HEK293 (cell line): ENCODE results near the gene PDRG1.

Experiments used
- CTCF ChIA-PET: fragments of 350-600 bp; formaldehyde crosslinking; extraction: SDS; loops from one replicate; lab custom pipeline; 2021; ENCODE audit warnings: antibody characterized with exemption; lab: Yijun Ruan, JAX
- POLR2A ChIA-PET: fragments of 300-600 bp; formaldehyde crosslinking; extraction: SDS; loops from one replicate; lab custom pipeline; 2020; ENCODE audit warnings: antibody characterized with exemption, inconsistent platforms; lab: Yijun Ruan, JAX
- H3K27ac ChIP-seq: fragments of 200-500 bp; sonication (Bioruptor generic); 2 replicates; pipeline ENCODE4 v1.5.1; 2014; ENCODE audit warnings: low read depth, low read length, control low read depth, inconsistent platforms; ENCODE audit errors: extremely low read depth
- H3K36me3 ChIP-seq, 2 experiments: fragments of 200-500 bp in 1 of 2; sonication (Bioruptor generic) in 1 of 2; 1 replicate in 1 of 2; 2 replicates in 1 of 2; pipeline ENCODE4 v1.5.1; 2014 to 2017; ENCODE audit warnings: inconsistent platforms in 2 of 2, low read length in 2 of 2; ENCODE audit not compliant: control insufficient read depth in 2 of 2, insufficient read depth in 1 of 2
- H3K4me1 ChIP-seq: fragments of 200-500 bp; sonication (Bioruptor generic); 2 replicates; pipeline ENCODE4 v1.5.1; 2014; ENCODE audit warnings: mild to moderate bottlenecking, low read length, inconsistent platforms; ENCODE audit not compliant: control insufficient read depth, insufficient read depth
- H3K4me3 ChIP-seq: 2 replicates; pipeline ENCODE4 v1.5.1; 2011; ENCODE audit warnings: low read depth, mild to moderate bottlenecking, control low read depth, low read length, moderate library complexity
- H3K9me3 ChIP-seq: fragments of 200-500 bp; sonication (Bioruptor generic); 2 replicates; pipeline ENCODE4 v1.5.1; 2014; ENCODE audit warnings: low read depth, low read length, inconsistent platforms; ENCODE audit not compliant: control insufficient read depth, insufficient read depth
- GLIS2 ChIP-seq: fragments of 450-650 bp; formaldehyde crosslinking; IDR thresholded peaks from 2 replicates; pipeline ENCODE4 v1.5.1; 2016; ENCODE audit warnings: missing biosample characterization, missing genetic modification characterization
- HOXD13 ChIP-seq: sonication (generic); formaldehyde crosslinking; IDR thresholded peaks from 2 replicates; pipeline ENCODE4 v1.8.0; 2022; ENCODE audit warnings: missing genetic modification reagents, borderline replicate concordance
- KLF10 ChIP-seq: fragments of 450-650 bp; IDR thresholded peaks from 2 replicates; pipeline ENCODE4 v1.5.1; 2018; ENCODE audit warnings: missing biosample characterization, mild to moderate bottlenecking, missing genetic modification characterization
- KLF8 ChIP-seq: fragments of 450-650 bp; formaldehyde crosslinking; IDR thresholded peaks from 2 replicates; pipeline ENCODE4 v1.5.1; 2016; ENCODE audit warnings: missing biosample characterization, missing genetic modification characterization
- MYNN ChIP-seq: fragments of 450-650 bp; formaldehyde crosslinking; IDR thresholded peaks from 2 replicates; pipeline ENCODE4 v1.5.1; 2016; ENCODE audit warnings: missing biosample characterization, missing genetic modification characterization, borderline replicate concordance
- MZF1 ChIP-seq: fragments of 450-650 bp; formaldehyde crosslinking; IDR thresholded peaks from 2 replicates; pipeline ENCODE4 v1.5.1; 2017; ENCODE audit warnings: missing biosample characterization, missing genetic modification characterization, borderline replicate concordance
- SP2 ChIP-seq: fragments of 450-650 bp; formaldehyde crosslinking; IDR thresholded peaks from 2 replicates; pipeline ENCODE4 v1.5.1; 2016; ENCODE audit warnings: missing biosample characterization, missing genetic modification characterization
- ZBTB7A ChIP-seq: fragments of 450-650 bp; formaldehyde crosslinking; IDR thresholded peaks from 2 replicates; pipeline ENCODE4 v1.5.1; 2016; ENCODE audit warnings: low read depth, missing biosample characterization, missing genetic modification characterization
- ZFP69B ChIP-seq: fragments of 450-650 bp; formaldehyde crosslinking; IDR thresholded peaks from 2 replicates; pipeline ENCODE4 v1.5.1; 2016; ENCODE audit warnings: missing biosample characterization, missing genetic modification characterization
- ZNF112 ChIP-seq: fragments of 450-650 bp; formaldehyde crosslinking; IDR thresholded peaks from 2 replicates; pipeline ENCODE4 v1.5.0; 2017; ENCODE audit warnings: missing biosample characterization, missing genetic modification characterization
- ZNF138 ChIP-seq: fragments of 450-650 bp; formaldehyde crosslinking; IDR thresholded peaks from 2 replicates; pipeline ENCODE4 v1.5.1; 2016; ENCODE audit warnings: missing biosample characterization, missing genetic modification characterization, borderline replicate concordance
- ZNF2 ChIP-seq: fragments of 450-650 bp; formaldehyde crosslinking; IDR thresholded peaks from 2 replicates; pipeline ENCODE4 v1.5.1; 2016; ENCODE audit warnings: missing biosample characterization, missing genetic modification characterization
- ZNF23 ChIP-seq: fragments of 450-650 bp; formaldehyde crosslinking; IDR thresholded peaks from 2 replicates; pipeline ENCODE4 v1.5.1; 2016; ENCODE audit warnings: missing biosample characterization, missing genetic modification characterization, borderline replicate concordance
- ZNF239 ChIP-seq: fragments of 450-650 bp; formaldehyde crosslinking; IDR thresholded peaks from 2 replicates; pipeline ENCODE4 v1.5.1; 2016; ENCODE audit warnings: missing biosample characterization, missing genetic modification characterization
- ZNF248 ChIP-seq: fragments of 450-650 bp; formaldehyde crosslinking; IDR thresholded peaks from 2 replicates; pipeline ENCODE4 v1.5.1; 2017; ENCODE audit warnings: missing biosample characterization, missing genetic modification characterization
- ZNF324 ChIP-seq: fragments of 450-650 bp; formaldehyde crosslinking; IDR thresholded peaks from 2 replicates; pipeline ENCODE4 v1.5.1; 2016; ENCODE audit warnings: missing biosample characterization, missing genetic modification characterization
- ZNF335 ChIP-seq: fragments of 450-650 bp; formaldehyde crosslinking; conservative IDR thresholded peaks from 2 replicates; pipeline ENCODE4 v1.5.1; 2016; ENCODE audit warnings: missing biosample characterization, missing genetic modification characterization
- ZNF354C ChIP-seq: fragments of 450-650 bp; formaldehyde crosslinking; IDR thresholded peaks from 2 replicates; pipeline ENCODE4 v1.5.1; 2016; ENCODE audit warnings: missing biosample characterization, missing genetic modification characterization, low read depth, borderline replicate concordance
- ZNF473 ChIP-seq: fragments of 450-650 bp; formaldehyde crosslinking; IDR thresholded peaks from 2 replicates; pipeline ENCODE4 v1.5.1; 2017; ENCODE audit warnings: missing biosample characterization, missing genetic modification characterization
- ZNF501 ChIP-seq: fragments of 450-650 bp; formaldehyde crosslinking; IDR thresholded peaks from 2 replicates; pipeline ENCODE4 v1.5.1; 2016; ENCODE audit warnings: missing biosample characterization, missing genetic modification characterization
- ZNF510 ChIP-seq: fragments of 450-650 bp; formaldehyde crosslinking; IDR thresholded peaks from 2 replicates; pipeline ENCODE4 v1.5.1; 2018; ENCODE audit warnings: mild to moderate bottlenecking, missing genetic modification characterization, missing biosample characterization; ENCODE audit not compliant: insufficient replicate concordance
- ZNF529 ChIP-seq: fragments of 450-650 bp; formaldehyde crosslinking; IDR thresholded peaks from 2 replicates; pipeline ENCODE4 v1.5.1; 2017; ENCODE audit warnings: missing genetic modification characterization, missing biosample characterization; ENCODE audit not compliant: insufficient replicate concordance
- ZNF548 ChIP-seq: fragments of 450-650 bp; formaldehyde crosslinking; IDR thresholded peaks from 2 replicates; pipeline ENCODE4 v1.5.1; 2016; ENCODE audit warnings: missing biosample characterization, missing genetic modification characterization
- ZNF555 ChIP-seq: fragments of 450-650 bp; formaldehyde crosslinking; conservative IDR thresholded peaks from 2 replicates; pipeline ENCODE4 v1.5.1; 2017; ENCODE audit warnings: missing biosample characterization, mild to moderate bottlenecking, missing genetic modification characterization, inconsistent platforms
- ZNF621 ChIP-seq: fragments of 450-650 bp; formaldehyde crosslinking; IDR thresholded peaks from 2 replicates; pipeline ENCODE4 v1.5.1; 2017; ENCODE audit warnings: missing biosample characterization, missing genetic modification characterization
- ZNF629 ChIP-seq: fragments of 450-650 bp; formaldehyde crosslinking; IDR thresholded peaks from 2 replicates; pipeline ENCODE4 v1.5.1; 2017; ENCODE audit warnings: missing biosample characterization, missing genetic modification characterization
- ZNF660 ChIP-seq: fragments of 450-650 bp; IDR thresholded peaks from 2 replicates; pipeline ENCODE4 v1.5.1; 2018; ENCODE audit warnings: missing biosample characterization, mild to moderate bottlenecking, missing genetic modification characterization
- ZNF670 ChIP-seq: fragments of 450-650 bp; formaldehyde crosslinking; IDR thresholded peaks from 2 replicates; pipeline ENCODE4 v1.5.1; 2016; ENCODE audit warnings: missing biosample characterization, missing genetic modification characterization, low read depth
- ZNF707 ChIP-seq: fragments of 450-650 bp; formaldehyde crosslinking; IDR thresholded peaks from 2 replicates; pipeline ENCODE4 v1.5.1; 2016; ENCODE audit warnings: missing biosample characterization, missing genetic modification characterization
- TF ChIP-seq, protein P1 (sequence below): fragments of 450-650 bp; formaldehyde crosslinking; IDR thresholded peaks from 2 replicates; pipeline ENCODE4 v1.5.0; 2017; ENCODE audit warnings: missing biosample characterization, missing genetic modification characterization, borderline replicate concordance
- TF ChIP-seq, protein P2 (sequence below): fragments of 450-650 bp; formaldehyde crosslinking; IDR thresholded peaks from 2 replicates; pipeline ENCODE4 v1.5.1; 2017; ENCODE audit warnings: missing biosample characterization, mild to moderate bottlenecking, missing genetic modification characterization, moderate library complexity
- TF ChIP-seq, protein P3 (sequence below): fragments of 450-650 bp; formaldehyde crosslinking; IDR thresholded peaks from 2 replicates; pipeline ENCODE4 v1.5.1; 2017; ENCODE audit warnings: missing biosample characterization, missing genetic modification characterization

PDRG1 gene

DNA sequence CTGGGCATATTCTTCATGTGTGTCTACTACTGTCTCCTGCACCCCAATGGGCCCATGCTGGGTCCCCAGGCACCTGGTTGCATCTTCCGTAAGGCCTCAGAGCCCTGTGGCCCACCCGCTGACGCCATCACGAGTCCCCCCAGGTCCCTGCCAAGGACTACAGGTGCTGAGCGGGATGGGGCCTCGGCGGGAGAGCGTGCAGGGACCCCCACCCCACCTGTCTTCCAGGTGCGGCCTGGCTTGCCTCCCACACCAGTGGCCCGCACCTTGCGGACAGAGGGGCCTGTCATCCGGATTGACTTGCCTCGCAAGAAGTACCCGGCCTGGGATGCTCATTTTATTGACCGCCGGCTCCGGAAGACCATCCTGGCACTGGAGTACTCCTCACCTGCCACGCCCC lies 45.1 kb upstream of the PDRG1 start:
- no peaks in the 10 kb centered on the region for H3K36me3 ChIP-seq
- no peak overlapping the region for H3K27ac ChIP-seq
- ChIA-PET CTCF (no interaction called here), POLR2A (no interaction called here)
- H3K4me3 ChIP-seq, result no peak overlapping the region
- H3K4me1 ChIP-seq, result no peaks in the 10 kb centered on the region
- TF ChIP-seq ZNF621, result no peak
- no peaks in the 10 kb centered on the region for H3K9me3 ChIP-seq

DNA sequence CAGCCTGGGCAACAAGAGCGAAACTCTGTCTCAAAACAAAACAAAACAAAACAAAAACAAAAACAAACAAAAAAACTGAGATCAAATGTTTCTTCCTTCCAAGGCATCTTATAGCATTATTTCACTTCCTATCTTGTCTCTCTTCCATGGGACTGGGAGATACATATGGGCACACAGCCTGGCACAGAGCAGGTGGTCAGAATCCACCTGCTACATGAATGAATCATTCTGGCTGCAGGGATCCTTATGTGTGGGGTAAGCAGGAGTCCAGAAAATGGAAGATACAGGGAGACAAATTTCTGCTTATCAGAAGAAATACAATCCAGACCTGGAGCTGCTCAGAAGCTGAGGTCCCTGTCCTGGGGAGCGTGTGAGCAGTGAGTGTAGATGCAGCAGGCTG lies 40.2 kb upstream of the PDRG1 start:
- Histone ChIP-seq H3K4me1 (no peaks in the 10 kb centered on the region), H3K27ac (no peak overlapping the region), H3K4me3 (no peak overlapping the region), H3K36me3 (no peaks in the 10 kb centered on the region), H3K9me3 (no peaks in the 10 kb centered on the region)
- ChIA-PET CTCF (no interaction called here), POLR2A (no interaction called here)
- TF ChIP-seq ZNF707 (tag by site-specific recombination) (no peak), ZNF112 (tag by site-specific recombination) (no peak), ZNF555 (no peak), KLF10 (tag by site-specific recombination) (no peak), ZBTB7A (tag by site-specific recombination) (no peak), ZNF239 (tag by site-specific recombination) (no peak), ZNF548 (tag by site-specific recombination) (no peak), ZNF660 (no peak), ZNF324 (tag by site-specific recombination) (no peak), ZNF248 (tag by site-specific recombination) (no peak), GLIS2 (tag by site-specific recombination) (no peak), ZNF138 (tag by site-specific recombination) (no peak), ZNF629 (no peak), KLF8 (tag by site-specific recombination) (no peak), ZNF2 (tag by site-specific recombination) (no peak), ZNF335 (tag by site-specific recombination) (no peak)
- TF ChIP-seq, protein P1, sequence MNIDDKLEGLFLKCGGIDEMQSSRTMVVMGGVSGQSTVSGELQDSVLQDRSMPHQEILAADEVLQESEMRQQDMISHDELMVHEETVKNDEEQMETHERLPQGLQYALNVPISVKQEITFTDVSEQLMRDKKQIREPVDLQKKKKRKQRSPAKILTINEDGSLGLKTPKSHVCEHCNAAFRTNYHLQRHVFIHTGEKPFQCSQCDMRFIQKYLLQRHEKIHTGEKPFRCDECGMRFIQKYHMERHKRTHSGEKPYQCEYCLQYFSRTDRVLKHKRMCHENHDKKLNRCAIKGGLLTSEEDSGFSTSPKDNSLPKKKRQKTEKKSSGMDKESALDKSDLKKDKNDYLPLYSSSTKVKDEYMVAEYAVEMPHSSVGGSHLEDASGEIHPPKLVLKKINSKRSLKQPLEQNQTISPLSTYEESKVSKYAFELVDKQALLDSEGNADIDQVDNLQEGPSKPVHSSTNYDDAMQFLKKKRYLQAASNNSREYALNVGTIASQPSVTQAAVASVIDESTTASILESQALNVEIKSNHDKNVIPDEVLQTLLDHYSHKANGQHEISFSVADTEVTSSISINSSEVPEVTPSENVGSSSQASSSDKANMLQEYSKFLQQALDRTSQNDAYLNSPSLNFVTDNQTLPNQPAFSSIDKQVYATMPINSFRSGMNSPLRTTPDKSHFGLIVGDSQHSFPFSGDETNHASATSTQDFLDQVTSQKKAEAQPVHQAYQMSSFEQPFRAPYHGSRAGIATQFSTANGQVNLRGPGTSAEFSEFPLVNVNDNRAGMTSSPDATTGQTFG (tag by site-specific recombination), result no peak
- TF ChIP-seq, protein P2, sequence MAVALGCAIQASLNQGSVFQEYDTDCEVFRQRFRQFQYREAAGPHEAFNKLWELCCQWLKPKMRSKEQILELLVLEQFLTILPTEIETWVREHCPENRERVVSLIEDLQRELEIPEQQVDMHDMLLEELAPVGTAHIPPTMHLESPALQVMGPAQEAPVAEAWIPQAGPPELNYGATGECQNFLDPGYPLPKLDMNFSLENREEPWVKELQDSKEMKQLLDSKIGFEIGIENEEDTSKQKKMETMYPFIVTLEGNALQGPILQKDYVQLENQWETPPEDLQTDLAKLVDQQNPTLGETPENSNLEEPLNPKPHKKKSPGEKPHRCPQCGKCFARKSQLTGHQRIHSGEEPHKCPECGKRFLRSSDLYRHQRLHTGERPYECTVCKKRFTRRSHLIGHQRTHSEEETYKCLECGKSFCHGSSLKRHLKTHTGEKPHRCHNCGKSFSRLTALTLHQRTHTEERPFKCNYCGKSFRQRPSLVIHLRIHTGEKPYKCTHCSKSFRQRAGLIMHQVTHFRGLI (tag by site-specific recombination), result no peak

DNA sequence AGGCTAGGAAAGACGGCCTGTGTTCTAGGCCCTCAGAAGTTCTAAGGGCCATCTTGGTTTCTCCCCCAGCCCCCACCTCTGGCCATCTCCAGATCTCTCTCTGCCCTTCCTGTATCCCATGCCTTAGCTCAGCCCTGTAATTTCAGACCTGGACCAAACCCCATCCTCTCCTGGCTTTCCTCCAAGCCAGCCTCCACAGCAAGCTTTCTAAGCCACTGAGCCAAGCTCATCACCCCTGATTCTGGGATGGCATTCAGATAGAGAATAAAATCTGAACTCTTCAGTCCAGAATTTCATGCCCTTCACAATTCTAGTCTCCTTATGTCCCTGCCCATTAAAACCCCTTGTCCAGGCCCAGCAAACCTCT lies 39.5 kb upstream of the PDRG1 start:
- POLR2A ChIA-PET, result no interaction called here
- no peaks in the 10 kb centered on the region for H3K36me3 ChIP-seq
- H3K4me1 ChIP-seq, result no peaks in the 10 kb centered on the region
- CTCF ChIA-PET, result no interaction called here
- no peak overlapping the region for H3K4me3 ChIP-seq
- no peaks in the 10 kb centered on the region for H3K9me3 ChIP-seq
- H3K27ac ChIP-seq, result no peak overlapping the region
- TF ChIP-seq ZFP69B (tag by site-specific recombination) (no peak), ZNF354C (tag by site-specific recombination) (no peak), HOXD13 (no peak), SP2 (tag by site-specific recombination) (no peak), ZNF529 (tag by site-specific recombination) (no peak), MZF1 (tag by site-specific recombination) (no peak), ZNF510 (tag by site-specific recombination) (no peak), ZNF501 (tag by site-specific recombination) (no peak), ZNF670 (tag by site-specific recombination) (no peak), MYNN (tag by site-specific recombination) (no peak), ZNF473 (tag by site-specific recombination) (no peak), ZNF23 (tag by site-specific recombination) (no peak)
- TF ChIP-seq, protein P3, sequence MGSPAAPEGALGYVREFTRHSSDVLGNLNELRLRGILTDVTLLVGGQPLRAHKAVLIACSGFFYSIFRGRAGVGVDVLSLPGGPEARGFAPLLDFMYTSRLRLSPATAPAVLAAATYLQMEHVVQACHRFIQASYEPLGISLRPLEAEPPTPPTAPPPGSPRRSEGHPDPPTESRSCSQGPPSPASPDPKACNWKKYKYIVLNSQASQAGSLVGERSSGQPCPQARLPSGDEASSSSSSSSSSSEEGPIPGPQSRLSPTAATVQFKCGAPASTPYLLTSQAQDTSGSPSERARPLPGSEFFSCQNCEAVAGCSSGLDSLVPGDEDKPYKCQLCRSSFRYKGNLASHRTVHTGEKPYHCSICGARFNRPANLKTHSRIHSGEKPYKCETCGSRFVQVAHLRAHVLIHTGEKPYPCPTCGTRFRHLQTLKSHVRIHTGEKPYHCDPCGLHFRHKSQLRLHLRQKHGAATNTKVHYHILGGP (tag by site-specific recombination), result no peak
